H9 (cell line): ENCODE measurements around the gene APLN. TPM values are rescaled to one million over a fixed set of nuclear protein-coding genes. Genes with fewer than 3 reads are reported as not detected.

Experiments used
- DNase-seq: peaks from one replicate; pipeline ENCODE4 v3.0.0-alpha.2; 2017
- H2AFZ ChIP-seq: one replicate; pipeline ENCODE4 v1.6.1; 2013; ENCODE audit warnings: mild to moderate bottlenecking, low read length, control low read depth, moderate library complexity
- H2AK5ac ChIP-seq: 2 replicates; pipeline ENCODE4 v1.6.1; 2013; ENCODE audit warnings: low read length, control low read depth, mixed read lengths; ENCODE audit not compliant: insufficient read length
- H2BK120ac ChIP-seq: one replicate; pipeline ENCODE4 v1.6.1; 2013; ENCODE audit warnings: low read depth, mild to moderate bottlenecking, low read length, control low read depth, inconsistent platforms; ENCODE audit not compliant: poor library complexity, severe bottlenecking
- H2BK12ac ChIP-seq: 2 replicates; pipeline ENCODE4 v1.6.1; 2013; ENCODE audit warnings: low read length, control low read depth, mixed read lengths, low read depth; ENCODE audit not compliant: insufficient read length
- H2BK15ac ChIP-seq: 2 replicates; pipeline ENCODE4 v1.6.1; 2013; ENCODE audit warnings: low read depth, low read length, control low read depth
- H2BK20ac ChIP-seq: one replicate; pipeline ENCODE4 v1.6.1; 2013; ENCODE audit warnings: low read depth, mild to moderate bottlenecking, low read length, control low read depth, inconsistent platforms; ENCODE audit not compliant: poor library complexity, severe bottlenecking
- H2BK5ac ChIP-seq: 2 replicates; pipeline ENCODE4 v1.6.1; 2013; ENCODE audit warnings: low read length, control low read depth, mixed read lengths; ENCODE audit not compliant: insufficient read length
- H3K14ac ChIP-seq: 2 replicates; pipeline ENCODE4 v1.6.1; 2013; ENCODE audit warnings: low read length, control low read depth; ENCODE audit not compliant: insufficient read depth
- H3K18ac ChIP-seq: 2 replicates; pipeline ENCODE4 v1.6.1; 2013; ENCODE audit warnings: low read depth, mild to moderate bottlenecking, mixed read lengths, low read length, control low read depth; ENCODE audit not compliant: insufficient read length
- H3K23ac ChIP-seq: 2 replicates; pipeline ENCODE4 v1.6.1; 2013; ENCODE audit warnings: low read length, control low read depth, mixed read lengths, low read depth; ENCODE audit not compliant: insufficient read length
- H3K23me2 ChIP-seq: 2 replicates; pipeline ENCODE4 v1.6.1; 2013; ENCODE audit warnings: low read depth, mild to moderate bottlenecking, mixed read lengths, low read length, control low read depth; ENCODE audit not compliant: insufficient read length, poor library complexity, severe bottlenecking
- H3K27ac ChIP-seq: 2 replicates; pipeline ENCODE4 v1.5.1; 2013; ENCODE audit warnings: low read length, control low read depth, mixed read lengths, low read depth; ENCODE audit not compliant: insufficient read length
- H3K27me3 ChIP-seq: 2 replicates; pipeline ENCODE4 v1.6.1; 2013; ENCODE audit warnings: low read length, control low read depth, inconsistent platforms; ENCODE audit not compliant: insufficient read depth
- H3K4ac ChIP-seq: 2 replicates; pipeline ENCODE4 v1.6.1; 2013; ENCODE audit warnings: low read depth, mild to moderate bottlenecking, control low read depth, inconsistent platforms, low read length, moderate library complexity
- H3K4me1 ChIP-seq: 2 replicates; pipeline ENCODE4 v1.6.1; 2013; ENCODE audit warnings: low read length, control low read depth, inconsistent platforms; ENCODE audit not compliant: insufficient read depth
- H3K4me2 ChIP-seq: 2 replicates; pipeline ENCODE4 v1.6.1; 2013; ENCODE audit warnings: low read length, control low read depth, mixed read lengths; ENCODE audit not compliant: insufficient read length, insufficient read depth
- H3K56ac ChIP-seq: 2 replicates; pipeline ENCODE4 v1.6.1; 2013; ENCODE audit warnings: low read depth, mild to moderate bottlenecking, mixed read lengths, low read length, control low read depth; ENCODE audit not compliant: insufficient read length
- H3K79me1 ChIP-seq: 2 replicates; pipeline ENCODE4 v1.6.1; 2013; ENCODE audit warnings: low read depth, mild to moderate bottlenecking, moderate library complexity, low read length, control low read depth, inconsistent platforms; ENCODE audit not compliant: insufficient read depth, poor library complexity, severe bottlenecking
- H3K79me2 ChIP-seq: 2 replicates; pipeline ENCODE4 v1.6.1; 2013; ENCODE audit warnings: low read length, control low read depth, inconsistent platforms; ENCODE audit not compliant: insufficient read depth
- H3K9ac ChIP-seq: 2 replicates; pipeline ENCODE4 v1.6.1; 2013; ENCODE audit warnings: low read length, control low read depth, mixed read lengths; ENCODE audit not compliant: insufficient read length; ENCODE audit errors: extremely low read depth
- H3K9me3 ChIP-seq: one replicate; pipeline ENCODE4 v1.6.1; 2013; ENCODE audit warnings: low read depth, low read length, inconsistent platforms; ENCODE audit not compliant: control insufficient read depth
- H3T11ph ChIP-seq: one replicate; pipeline ENCODE4 v1.6.1; 2013; ENCODE audit warnings: mild to moderate bottlenecking, low read length, control low read depth, inconsistent platforms
- H4K20me1 ChIP-seq: one replicate; pipeline ENCODE4 v1.6.1; 2013; ENCODE audit not compliant: control insufficient read depth, insufficient read length, insufficient read depth
- H4K5ac ChIP-seq: 2 replicates; pipeline ENCODE4 v1.6.1; 2013; ENCODE audit warnings: low read depth, mild to moderate bottlenecking, mixed read lengths, low read length, control low read depth; ENCODE audit not compliant: insufficient read length
- H4K8ac ChIP-seq: replicated peaks from 2 replicates; pipeline ENCODE4 v1.6.1; 2013; ENCODE audit warnings: low read length, control low read depth, mixed read lengths, low read depth; ENCODE audit not compliant: insufficient read length
- H4K91ac ChIP-seq: 2 replicates; pipeline ENCODE4 v1.6.1; 2013; ENCODE audit warnings: low read depth, mild to moderate bottlenecking, moderate library complexity, mixed read lengths, low read length, control low read depth; ENCODE audit not compliant: insufficient read length
- H3K27ac Mint-ChIP-seq, 3 experiments: 2 replicates in 2 of 3; 3 replicates in 1 of 3; pipeline ENCODE4 v1.8.0; 2020 to 2021; ENCODE audit warnings: mixed read lengths in 3 of 3, mild to moderate bottlenecking in 1 of 3, moderate library complexity in 1 of 3
- H3K27me3 Mint-ChIP-seq: 2 replicates; pipeline ENCODE4 v1.8.0; 2021; ENCODE audit warnings: low read depth, mild to moderate bottlenecking, moderate library complexity, mixed read lengths
- H3K36me3 Mint-ChIP-seq, 3 experiments: 2 replicates in 2 of 3; 3 replicates in 1 of 3; pipeline ENCODE4 v1.8.0; 2020 to 2021; ENCODE audit warnings: low read depth in 3 of 3, mixed read lengths in 3 of 3; ENCODE audit not compliant: insufficient read depth in 1 of 3
- H3K4me1 Mint-ChIP-seq, 2 experiments: 2 replicates each; pipeline ENCODE4 v1.8.0; 2020; ENCODE audit warnings: mixed read lengths in 2 of 2
- H3K4me3 Mint-ChIP-seq, 2 experiments: 2 replicates in 1 of 2; 3 replicates in 1 of 2; pipeline ENCODE4 v1.8.0; 2020 to 2021; ENCODE audit warnings: mild to moderate bottlenecking in 2 of 2, mixed read lengths in 2 of 2, moderate library complexity in 1 of 2
- H3K9me3 Mint-ChIP-seq, 2 experiments: 2 replicates in 1 of 2; 3 replicates in 1 of 2; pipeline ENCODE4 v1.8.0; 2020; ENCODE audit warnings: mild to moderate bottlenecking in 2 of 2, mixed read lengths in 2 of 2, moderate library complexity in 1 of 2
- CTCF ChIP-seq: fragments of 200-600 bp; sonication (generic); conservative IDR thresholded peaks from 3 replicates; pipeline ENCODE4 v1.8.0; 2021; ENCODE audit warnings: antibody characterized with exemption, mild to moderate bottlenecking
- WGBS: extraction: QIAGEN DNeasy Blood & Tissue Kit; methylation state at CpG from one replicate; pipeline ENCODE4 v1.1.7; 2013; ENCODE audit warnings: missing lambda C conversion rate, low lambda C conversion rate, mixed read lengths; ENCODE audit not compliant: insufficient read length; ENCODE audit errors: extremely low coverage; 5-methylcytosine and 5-hydroxymethylcytosine counted together
- total RNA-seq: library from RNA; stranded (reverse); gene quantifications from 2 replicates; pipeline ENCODE4 v1.2.1, GENCODE V29; 2021

Gene APLN
- total RNA-seq, 1 experiment from 2014 or later, result 0.24 TPM

DNA sequence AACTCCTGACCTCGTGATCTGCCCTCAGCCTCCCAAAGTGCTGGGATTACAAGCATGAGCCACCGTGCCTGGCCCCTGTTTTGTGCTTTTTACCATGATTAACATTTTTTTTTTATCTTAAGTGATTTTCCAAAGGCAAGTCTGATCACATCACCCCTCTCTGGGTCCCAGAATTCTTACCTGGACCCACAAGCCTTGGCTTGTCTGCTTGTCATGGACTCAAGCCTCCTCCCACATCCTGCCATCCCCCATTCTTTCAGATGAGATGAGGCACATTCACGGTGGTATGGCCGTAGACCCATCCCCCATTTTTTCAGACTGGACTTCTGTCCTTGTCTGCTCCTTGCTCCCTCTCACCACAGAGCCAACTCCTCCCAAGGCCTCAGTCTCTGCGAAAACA, 55.3 kb downstream of the APLN start:
- DNase-seq, result no peak
- H3K27me3 Mint-ChIP-seq, result peaks cover 4% of the 10 kb centered on the region; the same call in 1 of the 2 replicates
- peak overlapping the region in 1 of 3 experiments; percentile 5; a peak in 2 of 7 replicates for H3K27ac Mint-ChIP-seq
- no peaks in the 10 kb centered on the region for H3K9me3 Mint-ChIP-seq
- H2AK5ac ChIP-seq, result no peak overlapping the region
- no peak overlapping the region for H2BK5ac ChIP-seq
- no peak for TF ChIP-seq CTCF
- H4K20me1 ChIP-seq, result no peaks in the 10 kb centered on the region
- H3K27ac ChIP-seq, result no peak overlapping the region
- no peak overlapping the region for H2BK120ac ChIP-seq
- H3K27me3 ChIP-seq, result no peaks in the 10 kb centered on the region
- H2BK15ac ChIP-seq, result no peak overlapping the region
- no peaks in the 10 kb centered on the region for H3K4me1 ChIP-seq
- H2BK20ac ChIP-seq, result no peak overlapping the region
- H4K8ac ChIP-seq, result no peak overlapping the region
- H3T11ph ChIP-seq, result no peak overlapping the region
- H4K91ac ChIP-seq, result no peak overlapping the region
- no peak overlapping the region for H3K4me3 Mint-ChIP-seq
- H3K36me3 Mint-ChIP-seq, result peaks cover 0 to 11% (median 6%) of the 10 kb centered on the region in 3 experiments; a peak in 3 of 7 replicates
- peak overlapping the region; percentile 11 for H3K4me2 ChIP-seq
- no peak overlapping the region for H2AFZ ChIP-seq
- no peak overlapping the region for H3K9ac ChIP-seq
- H4K5ac ChIP-seq, result no peak overlapping the region
- no peak overlapping the region for H3K23ac ChIP-seq
- peaks cover 10 to 22% of the 10 kb centered on the region in 2 experiments; a peak in 3 of 4 replicates for H3K4me1 Mint-ChIP-seq
- H3K23me2 ChIP-seq, result no peaks in the 10 kb centered on the region
- no peak overlapping the region for H3K18ac ChIP-seq
- H3K9me3 ChIP-seq, result no peaks in the 10 kb centered on the region
- no peak overlapping the region for H3K56ac ChIP-seq
- no peaks in the 10 kb centered on the region for H3K79me1 ChIP-seq
- H3K4ac ChIP-seq, result no peak overlapping the region
- H3K14ac ChIP-seq, result no peak overlapping the region
- no CpG with 5 or more reads among the region's 5 CpGs for WGBS
- no peak overlapping the region for H2BK12ac ChIP-seq
- no peaks in the 10 kb centered on the region for H3K79me2 ChIP-seq
